A204.1 (cell line): ENCODE data around the gene USO1.
"Not testable (repeated sequence)": the region's sequence is repeated elsewhere in the genome, so short reads cannot be mapped to it uniquely, and the experiment has no call there.

Experiments
- FAIRE-seq: peaks from 2 replicates; lab custom pipeline; 2012; peaks lifted over from hg19 to GRCh38; lab: Jason Lieb, UNC

Gene USO1

DNA sequence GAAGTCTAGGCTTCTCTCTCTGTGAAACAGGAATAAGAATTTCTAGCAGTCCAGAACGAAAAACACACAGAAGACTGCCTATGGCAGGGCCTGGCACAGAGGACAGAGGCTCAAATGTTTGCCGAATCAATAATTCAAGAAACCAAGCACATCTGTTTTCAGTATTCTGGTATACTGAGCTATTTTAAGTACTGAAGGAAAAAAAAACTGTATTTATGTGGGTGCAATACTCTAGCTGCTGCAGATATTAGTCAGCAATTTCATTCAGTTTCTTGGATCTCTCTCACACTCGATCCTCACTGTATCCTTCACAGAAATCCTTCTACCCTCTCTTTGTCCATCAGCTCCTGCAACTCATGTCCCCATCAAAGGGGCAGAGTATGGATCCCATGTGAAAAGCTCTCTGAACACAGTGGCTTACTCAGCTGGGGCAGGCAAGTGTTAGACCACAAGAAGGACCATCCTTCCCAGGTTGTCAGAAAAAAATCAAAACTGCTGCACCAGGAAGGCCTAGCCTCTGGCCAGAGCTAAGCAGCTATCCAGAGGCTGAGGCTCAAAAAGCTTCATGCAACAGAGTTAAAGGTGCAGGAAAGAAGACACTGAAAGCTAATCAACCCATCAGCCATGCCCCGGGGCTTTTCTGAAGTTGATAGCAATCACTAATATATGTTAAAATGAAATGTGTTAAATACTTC is 9.1 kb upstream of the USO1 start:
- no peak for FAIRE-seq

DNA sequence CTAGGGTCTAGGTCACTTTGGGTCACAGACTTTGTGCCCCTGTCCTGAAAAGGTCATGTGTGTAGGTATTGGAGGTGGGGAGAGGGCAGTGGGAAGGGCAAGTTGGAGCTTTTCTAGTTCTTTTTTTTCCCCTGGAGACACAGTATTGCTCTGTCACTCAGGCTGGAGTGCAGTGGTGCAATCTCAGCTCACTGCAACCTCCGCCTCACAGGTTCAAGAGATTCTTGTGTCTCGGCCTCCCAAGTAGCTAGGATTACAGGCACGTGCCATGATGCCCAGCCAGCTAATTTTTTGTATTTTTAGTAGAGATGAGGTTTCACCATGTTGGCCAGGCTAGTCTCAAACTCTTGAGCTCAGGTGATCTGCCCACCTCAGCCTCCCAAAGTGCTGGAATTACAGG is 8.3 kb upstream of the USO1 start:
- FAIRE-seq = not testable (repeated sequence)

DNA sequence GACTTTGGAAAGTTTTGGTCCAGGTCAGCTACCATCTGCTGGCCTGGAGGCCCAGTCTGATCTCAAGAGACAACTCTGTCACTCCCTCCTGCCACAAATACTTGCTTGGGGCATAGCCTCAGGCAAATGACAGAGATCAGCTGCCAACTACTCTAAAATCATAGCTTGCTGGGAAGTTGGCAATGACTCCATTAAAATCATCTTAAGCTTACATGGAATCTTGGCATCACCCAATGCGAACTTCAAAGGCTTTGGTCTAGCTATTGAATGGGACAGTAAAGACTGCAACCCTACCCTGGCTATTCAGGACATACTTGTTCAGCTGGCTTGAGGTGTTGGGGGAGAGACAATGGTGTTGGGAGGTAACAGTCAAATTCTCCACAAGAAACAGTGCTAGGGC is 7.0 kb upstream of the USO1 start:
- FAIRE-seq = no peak

DNA sequence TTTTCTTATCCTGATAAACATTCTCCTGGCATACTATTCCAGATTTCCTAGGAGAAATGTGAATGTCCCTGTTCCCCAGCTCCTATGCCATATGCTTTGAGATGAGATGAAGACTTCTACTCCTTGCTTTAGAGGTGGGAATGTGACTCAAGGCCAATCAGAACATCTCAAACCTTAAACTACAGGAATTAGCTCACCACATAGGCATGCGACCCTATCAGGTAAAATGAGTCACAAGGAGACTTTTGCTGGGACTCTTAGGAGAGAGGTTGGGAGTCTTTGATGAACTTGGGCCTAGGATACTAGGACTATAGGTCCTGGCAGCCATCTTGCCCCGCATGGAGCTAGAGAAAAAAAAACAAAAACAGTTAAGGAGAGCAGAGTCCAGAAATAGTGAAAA is 5.8 kb upstream of the USO1 start:
- FAIRE-seq = no peak

DNA sequence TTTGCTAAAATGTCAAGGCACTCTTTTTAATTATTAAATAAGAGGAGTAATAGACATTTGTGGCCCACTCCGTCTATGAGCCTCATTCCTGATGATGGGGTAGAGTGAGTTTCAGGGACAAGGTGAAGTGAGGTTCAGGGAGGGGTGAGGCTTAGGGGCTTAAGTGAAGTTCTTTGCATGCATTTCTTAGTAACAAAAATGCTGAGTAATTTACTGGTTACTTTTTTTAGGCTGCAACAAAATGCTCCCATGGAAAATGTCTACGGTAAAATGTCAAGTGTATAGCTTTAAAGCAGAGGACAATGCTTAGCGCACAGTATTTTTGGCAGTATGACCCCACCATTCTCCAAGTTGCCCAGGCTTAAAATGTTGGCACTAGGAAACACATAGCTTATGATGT is 2.0 kb upstream of the USO1 start:
- no peak for FAIRE-seq

DNA sequence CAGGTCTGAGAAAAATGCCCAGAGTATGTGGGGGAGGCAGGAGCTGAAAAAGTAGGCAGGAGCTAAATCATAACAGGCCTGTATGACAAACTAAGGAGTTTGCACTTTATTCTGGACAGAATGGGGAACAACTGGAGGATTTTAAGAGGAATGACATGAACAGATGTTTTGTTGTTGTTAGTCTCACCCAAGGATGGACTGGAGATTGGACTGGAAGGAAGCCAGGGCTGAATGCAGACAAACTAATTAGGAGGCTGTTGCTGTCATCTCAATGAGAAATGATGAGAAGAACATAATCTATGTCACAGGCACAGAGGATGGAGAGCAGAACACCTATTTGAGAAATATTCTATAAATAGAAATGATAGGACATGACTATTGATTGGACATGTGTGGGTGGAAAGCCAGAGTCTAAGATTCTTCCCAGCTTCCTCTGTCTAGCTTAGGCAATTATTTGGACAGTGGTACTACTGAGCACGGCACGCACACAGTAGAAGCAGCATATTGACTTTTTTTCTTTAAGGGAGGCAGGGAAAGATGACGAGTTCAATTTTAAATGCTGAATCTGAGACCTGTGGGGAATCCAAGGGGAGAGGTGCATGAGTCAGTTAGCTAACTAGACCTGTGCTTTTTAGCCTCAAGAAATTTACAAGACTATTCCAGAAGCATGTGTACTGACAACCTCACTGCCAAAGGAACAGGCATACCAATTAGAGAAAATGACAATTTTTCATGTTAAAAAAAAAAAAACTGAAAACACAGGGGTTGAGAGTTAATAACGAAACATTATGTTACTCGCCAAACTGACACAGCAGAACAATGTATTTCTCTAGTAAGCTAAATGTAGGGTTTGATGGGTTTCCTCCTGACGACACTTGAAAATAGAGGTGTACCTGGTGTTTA is 963 bp upstream of the USO1 start:
- FAIRE-seq = no peak

DNA sequence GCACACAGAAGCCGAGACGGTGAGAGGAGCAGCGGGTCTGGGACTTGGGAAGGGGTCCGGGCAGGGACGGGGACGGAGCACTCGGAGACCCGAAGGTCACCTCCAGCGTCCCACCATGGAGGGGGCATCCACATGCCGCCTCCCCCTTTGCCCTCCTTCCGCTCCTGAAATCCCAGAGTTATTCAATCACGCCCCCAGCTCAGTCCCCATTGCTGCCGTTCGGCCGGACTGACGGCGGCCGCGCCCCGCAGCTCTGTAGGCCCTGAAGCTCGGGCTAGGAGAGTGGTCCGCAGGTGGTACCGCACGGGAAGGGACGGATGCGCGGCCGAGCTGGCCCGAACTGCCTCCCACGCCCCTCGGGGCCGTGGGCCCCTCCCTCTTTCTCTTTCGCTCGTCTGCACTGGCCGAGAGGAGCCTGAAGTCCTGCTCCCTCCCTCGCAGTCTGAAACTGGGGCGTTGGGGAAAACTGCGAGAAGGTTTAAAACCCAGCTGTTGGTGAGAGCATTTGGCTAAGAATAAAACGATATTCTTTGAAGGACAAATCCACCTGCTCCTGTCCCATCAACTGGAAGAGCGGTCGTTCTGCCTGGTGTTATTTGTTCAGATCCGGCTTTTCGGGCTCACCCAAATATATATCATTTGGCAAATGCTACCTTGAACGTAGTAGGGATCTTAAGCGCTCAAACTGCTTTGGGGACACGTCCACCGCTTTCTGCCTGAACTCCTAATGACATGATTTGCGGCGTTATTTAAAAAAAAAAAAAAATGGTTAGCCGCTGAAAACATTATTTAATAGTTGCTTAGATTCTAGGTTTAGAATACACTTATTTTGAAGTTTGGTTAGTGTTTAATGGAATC is 719 bp downstream of the USO1 start:
- no peak for FAIRE-seq

DNA sequence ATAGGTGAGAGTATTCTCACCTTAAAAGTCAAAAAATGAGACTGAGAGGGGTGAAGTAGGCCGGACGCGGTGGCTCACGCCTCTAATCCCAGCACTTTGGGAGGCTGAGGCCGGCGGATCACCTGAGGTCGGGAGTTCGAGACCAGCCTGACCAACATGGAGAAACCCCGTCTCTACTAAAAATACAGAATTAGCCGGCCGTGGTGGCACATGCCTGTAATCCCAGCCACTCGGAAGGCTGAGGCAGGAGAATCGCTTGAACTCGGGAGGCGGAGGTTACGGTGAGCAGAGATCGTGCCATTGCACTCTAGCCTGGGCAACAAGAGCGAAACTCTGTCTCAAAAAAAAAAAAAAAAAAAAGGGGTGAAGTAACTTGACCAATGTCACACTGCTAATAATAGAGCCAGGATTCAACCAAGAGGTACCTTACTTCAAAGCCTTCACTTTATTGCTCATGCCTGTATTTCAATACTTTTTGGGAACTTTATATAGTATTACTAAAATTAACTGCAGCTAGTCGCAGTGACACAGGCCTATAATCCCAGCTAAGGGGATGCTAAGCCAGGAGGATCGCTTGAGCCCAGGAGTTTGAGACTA is 1.7 kb downstream of the USO1 start:
- not testable (repeated sequence) for FAIRE-seq

DNA sequence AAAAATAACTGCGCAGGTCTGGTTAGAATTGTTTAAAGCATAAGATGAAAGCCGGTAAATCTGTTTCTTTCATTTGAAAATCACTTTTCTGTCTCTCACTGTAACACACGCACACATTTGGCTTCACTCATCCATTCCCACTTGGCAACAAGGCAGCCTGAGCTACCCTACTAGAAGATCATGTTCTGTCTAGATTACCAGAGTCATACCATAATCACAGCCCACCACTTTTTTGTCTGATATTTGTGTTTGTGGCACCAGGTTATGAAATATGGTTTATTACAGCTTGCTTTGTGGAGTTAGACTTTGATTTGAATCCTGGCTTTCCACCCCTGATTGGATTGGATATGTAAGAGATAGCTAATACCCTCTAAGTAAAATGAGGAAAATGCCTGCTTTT is 2.2 kb downstream of the USO1 start:
- no peak for FAIRE-seq

DNA sequence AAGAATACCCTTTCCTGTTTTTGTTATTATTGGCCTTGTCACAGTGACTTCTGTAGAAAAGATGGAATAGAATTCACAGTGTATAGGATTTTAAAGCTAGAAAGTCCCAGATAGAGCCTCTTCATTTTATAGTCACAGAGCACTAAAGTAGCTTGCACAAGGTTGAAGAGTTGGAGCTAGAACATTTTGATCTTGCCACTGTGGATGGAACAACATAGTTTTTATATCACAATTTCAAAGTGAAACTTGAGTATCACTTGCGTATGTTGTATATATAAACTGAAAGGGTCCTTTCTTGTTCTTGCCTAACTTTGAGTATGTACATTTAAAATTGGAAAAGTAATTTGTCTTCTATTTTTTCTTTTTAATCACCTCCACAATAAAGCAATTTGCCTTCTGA is 2.7 kb downstream of the USO1 start:
- FAIRE-seq = no peak

DNA sequence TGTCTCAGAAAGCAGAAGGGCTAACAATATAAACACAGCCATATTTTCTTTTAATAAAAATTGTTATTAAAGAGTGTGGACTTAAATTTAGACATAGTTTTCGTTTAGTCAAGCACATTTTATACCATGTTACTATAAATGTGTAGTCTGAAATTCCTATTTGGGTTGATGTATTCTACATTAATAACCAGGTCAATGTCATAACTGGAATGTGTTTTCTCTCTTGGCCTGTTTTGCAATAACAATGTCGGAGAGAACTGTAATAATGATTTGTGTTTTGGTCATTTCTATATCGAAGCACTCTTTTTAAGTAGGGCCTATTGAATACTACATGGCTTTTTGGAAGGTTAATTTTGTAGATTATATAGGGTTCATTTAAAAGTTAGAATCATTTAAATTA is 5.5 kb downstream of the USO1 start:
- no peak for FAIRE-seq

DNA sequence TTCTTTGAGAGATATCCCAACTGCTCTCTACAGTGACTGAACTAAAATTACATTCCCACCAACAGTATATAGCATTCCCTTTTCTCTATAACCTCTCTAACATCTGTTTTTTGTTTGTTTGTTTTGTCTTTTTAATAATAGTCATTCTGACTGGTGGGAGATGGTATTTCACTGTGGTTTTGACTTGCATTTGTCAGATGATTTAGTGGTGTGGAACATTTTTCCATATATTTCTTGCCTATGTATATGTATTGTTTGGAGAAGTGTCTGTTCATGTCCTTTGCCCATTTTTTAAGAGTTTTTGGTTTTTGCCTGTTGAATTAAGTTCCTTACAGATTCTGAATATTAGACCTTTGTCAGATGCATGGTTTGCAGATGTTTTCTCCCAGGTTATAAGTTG is 9.0 kb downstream of the USO1 start:
- no peak for FAIRE-seq

DNA sequence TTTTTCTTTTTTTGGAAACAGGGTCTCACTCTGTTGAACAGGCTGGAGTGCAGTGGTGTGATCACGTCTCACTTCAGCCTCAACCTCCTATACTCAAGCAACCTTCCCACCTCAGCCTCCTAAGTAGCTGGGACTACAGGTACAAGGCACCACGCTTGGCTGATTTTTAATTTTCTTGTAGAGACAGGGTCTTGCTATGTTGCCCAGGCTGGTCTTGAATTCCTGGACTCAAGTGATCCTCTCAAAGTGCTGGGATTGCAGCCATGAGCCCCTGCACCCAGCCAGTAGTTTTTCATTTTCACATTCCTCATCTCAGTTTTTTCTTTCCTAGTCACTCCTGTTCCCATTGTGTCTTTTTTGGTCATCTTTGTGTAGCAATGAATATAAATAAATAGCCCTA is 11.1 kb downstream of the USO1 start:
- FAIRE-seq = no peak

DNA sequence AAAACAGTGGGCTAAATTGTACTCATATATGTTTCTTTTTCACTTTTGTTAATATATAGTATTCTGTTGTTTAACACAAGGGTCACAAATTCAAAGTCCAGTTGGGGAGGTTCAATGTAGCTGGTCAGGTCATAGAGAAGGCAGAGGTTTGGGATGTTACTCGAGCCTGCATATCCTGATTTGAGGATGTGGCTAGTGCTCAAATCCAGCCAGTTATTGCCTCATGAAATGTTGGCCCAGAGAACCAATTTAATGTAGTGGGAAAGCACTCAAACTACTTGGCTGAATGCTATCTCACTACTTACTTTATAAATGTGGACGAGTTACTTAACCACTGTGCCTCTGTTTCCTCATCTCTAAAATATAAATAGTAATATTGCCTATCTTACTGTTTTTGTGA is 12.5 kb downstream of the USO1 start:
- no peak for FAIRE-seq

DNA sequence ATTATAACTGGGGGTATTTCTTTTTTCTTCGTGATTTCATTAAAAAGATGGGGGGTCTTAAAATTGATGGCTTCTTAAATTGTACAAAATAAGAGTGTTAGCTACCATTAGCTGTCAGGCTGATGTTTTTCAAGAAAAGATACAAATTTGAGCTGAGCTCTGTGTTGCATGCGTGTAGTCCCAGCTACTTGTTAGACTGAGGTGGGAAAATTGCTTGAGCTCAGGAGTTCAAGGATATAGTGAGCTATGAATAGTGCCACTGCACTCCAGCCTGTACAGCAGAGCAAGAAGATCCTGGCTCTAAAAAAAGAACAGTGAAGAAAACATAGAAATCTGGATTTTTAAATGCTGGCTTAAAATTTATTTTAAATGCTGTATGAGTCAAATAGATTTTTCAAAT is 13.0 kb downstream of the USO1 start:
- no peak for FAIRE-seq

DNA sequence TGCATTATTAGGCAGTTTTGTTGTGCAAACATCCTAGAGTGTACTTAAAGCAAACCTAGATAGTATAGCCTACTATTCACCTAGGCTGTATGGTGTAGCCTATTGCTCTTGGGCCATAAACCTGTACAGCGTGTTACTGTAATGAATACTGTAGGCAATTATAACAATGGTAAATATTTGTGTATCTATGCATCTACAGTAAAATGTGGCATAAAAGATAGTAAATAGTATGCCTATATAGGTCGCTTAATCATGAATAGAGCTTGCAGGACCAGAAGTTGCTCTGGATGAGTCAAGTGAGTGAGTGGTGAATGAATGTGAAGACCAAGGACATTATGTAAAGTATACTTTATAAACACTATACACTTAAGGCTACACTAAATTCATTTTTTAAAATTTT is 16.6 kb downstream of the USO1 start:
- no peak for FAIRE-seq

DNA sequence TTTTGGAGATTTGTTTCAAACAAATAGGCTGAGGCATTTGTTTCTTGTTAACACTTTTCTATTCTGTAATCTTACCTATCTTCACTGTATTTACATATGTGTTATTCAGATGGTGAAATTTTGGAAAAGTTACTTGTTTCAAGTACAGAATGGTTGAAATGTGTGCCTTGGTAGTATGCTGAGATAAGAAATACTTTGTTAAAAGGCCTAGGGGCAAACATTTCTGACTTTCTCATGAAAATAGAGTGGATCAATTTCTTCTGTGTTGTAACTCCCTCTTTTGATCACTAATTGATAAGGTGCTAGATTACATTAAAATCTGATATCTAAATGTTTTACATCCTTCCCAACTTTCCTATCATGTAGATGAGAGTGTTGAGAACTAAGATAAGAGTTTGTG is 18.1 kb downstream of the USO1 start:
- no peak for FAIRE-seq

DNA sequence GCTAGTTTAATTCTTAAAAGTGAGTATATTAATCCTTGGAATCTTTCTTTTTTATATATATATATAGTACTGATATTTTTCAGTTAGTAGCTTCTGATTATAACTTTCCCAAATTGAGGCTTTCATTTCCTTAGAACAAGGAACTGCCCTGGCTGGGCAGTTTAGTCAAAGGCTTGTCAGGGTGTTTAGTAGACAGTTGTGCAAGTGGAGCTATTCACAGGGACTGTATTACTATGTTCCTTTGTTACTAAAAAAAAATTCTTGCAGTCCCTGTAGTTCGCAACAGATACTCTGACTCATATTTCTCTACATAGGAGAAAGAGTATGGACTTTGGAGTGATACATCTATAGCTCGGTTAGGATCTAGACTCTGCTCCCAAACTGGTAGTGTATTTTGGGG is 20.8 kb downstream of the USO1 start:
- FAIRE-seq = no peak

DNA sequence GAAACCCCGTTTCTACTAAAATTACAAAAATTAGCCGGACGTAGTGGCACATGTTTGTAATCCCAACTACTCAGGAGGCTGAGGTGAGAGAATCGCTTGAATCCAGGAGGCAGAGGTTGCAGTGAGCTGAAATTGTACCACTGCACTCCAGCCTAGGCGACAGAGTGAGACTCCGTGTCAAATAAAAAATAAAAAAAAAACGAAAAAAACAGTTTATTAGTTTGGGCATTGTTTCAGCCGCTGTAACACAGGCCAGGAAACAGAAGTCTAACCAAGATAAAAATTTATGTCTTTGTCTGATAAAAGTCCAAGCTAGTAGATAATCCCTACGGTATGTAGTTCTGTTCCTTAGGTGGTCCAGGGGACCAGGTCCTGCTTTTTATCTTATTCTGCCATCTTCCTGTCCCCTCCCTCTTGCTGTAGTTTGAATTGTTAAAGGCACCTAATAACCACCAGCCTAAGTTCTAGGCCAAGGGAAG is 21.4 kb downstream of the USO1 start:
- FAIRE-seq = no peak

DNA sequence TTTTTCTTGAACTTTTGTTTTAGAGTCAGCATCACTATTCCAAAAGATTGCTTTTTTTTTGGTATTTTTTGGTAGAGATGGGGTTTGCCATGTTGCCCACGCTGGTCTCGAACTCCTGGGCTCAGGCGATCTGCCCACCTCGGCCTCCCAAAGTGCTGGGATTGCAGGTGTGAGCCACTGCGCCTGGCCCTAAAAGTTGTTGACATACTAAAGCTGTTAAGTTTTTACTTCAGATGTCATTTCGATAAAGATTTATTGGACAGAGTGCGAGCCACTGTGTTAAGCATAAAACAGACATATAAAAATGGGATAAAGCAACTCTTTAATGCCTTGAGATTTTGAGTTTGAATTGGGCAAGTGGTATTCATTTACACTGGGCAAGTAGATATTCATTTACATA is 28.3 kb downstream of the USO1 start:
- FAIRE-seq = no peak

DNA sequence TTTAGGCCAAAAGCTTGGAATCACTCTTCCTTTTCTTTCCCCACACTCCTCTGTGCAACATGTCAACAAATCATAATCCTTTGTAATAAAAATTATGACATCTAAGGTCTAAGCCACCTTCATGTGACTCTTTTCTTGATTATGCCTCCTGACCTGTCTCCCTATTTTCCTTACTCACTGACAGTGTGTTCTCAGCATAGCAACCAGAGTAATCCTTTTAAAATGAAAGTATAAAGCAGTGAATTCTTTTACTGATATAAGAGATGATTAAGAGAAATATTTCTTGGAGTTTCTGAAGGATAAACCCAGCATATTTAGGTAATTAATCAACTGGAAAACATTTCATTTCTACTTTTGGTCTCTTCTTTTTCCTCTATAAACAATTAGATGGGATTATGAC is 44.7 kb downstream of the USO1 start:
- FAIRE-seq = no peak

DNA sequence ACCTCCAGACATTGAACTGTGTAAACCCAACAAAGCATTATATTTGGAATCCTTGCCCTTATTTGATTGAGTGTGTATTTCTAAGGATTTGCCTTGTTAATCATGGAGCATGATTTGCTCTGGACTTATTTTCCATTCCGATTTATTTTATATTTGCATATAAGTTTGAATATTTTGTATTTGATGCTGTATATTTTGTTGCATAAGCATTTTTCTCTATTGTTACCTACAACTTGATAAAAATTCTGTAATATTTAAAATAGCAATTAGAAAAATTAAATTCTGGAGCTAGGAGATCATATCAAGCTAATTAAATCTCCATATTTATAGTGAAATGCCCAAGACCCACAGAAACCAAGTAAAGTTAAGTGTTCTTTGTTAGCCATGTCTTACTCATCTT is 47.2 kb downstream of the USO1 start:
- peak; percentile 30 for FAIRE-seq
